ENCODE data around the gene ZFPL1.

- TF ChIP-seq POLR2A (IDR thresholded peaks at IDR 0.05; ENCODE audit: extremely low read depth, insufficient read length) (no peak), CTCF (IDR thresholded peaks at IDR 0.05; ENCODE audit: low read depth, low read length) (no peak), MAX (IDR thresholded peaks at IDR 0.05; ENCODE audit: low read depth, low read length) (no peak)
Observed at GRCh38 chr11:65121447-65121864, 37.4 kb downstream of the ZFPL1 start.
